Progenitor cell of endocrine pancreas (in vitro differentiated cells): ENCODE data around the gene ZNF792. TPM values are rescaled to one million over a fixed set of nuclear protein-coding genes. Genes with fewer than 3 reads are reported as not detected.
"Not testable (repeated sequence)": the region's sequence is repeated elsewhere in the genome, so short reads cannot be mapped to it uniquely, and the experiment has no call there.

Experiments
- DNase-seq: peaks from one replicate; pipeline ENCODE4 v3.0.0; 2021; ENCODE audit warnings: low spot score; ENCODE audit not compliant: unreplicated experiment
- H3K27ac Mint-ChIP-seq: 2 replicates; pipeline ENCODE4 v1.8.0; 2021; ENCODE audit warnings: mild to moderate bottlenecking, moderate library complexity, mixed read lengths
- H3K27me3 Mint-ChIP-seq: 2 replicates; pipeline ENCODE4 v1.8.0; 2021; ENCODE audit warnings: mixed read lengths
- H3K36me3 Mint-ChIP-seq: 2 replicates; pipeline ENCODE4 v1.8.0; 2022; ENCODE audit warnings: mixed read lengths; ENCODE audit not compliant: insufficient read depth
- H3K4me1 Mint-ChIP-seq: 2 replicates; pipeline ENCODE4 v1.8.0; 2021; ENCODE audit warnings: low read depth, mixed read lengths
- H3K4me3 Mint-ChIP-seq: 2 replicates; pipeline ENCODE4 v1.8.0; 2021; ENCODE audit warnings: low read depth, mild to moderate bottlenecking, moderate library complexity, mixed read lengths
- H3K9me3 Mint-ChIP-seq: 2 replicates; pipeline ENCODE4 v1.8.0; 2021; ENCODE audit warnings: low read depth, mixed read lengths
- CTCF ChIP-seq: fragments of 200-600 bp; sonication (generic); IDR thresholded peaks from one replicate; pipeline ENCODE4 v1.5.0; 2021; ENCODE audit warnings: antibody characterized with exemption, mild to moderate bottlenecking; ENCODE audit not compliant: unreplicated experiment
- total RNA-seq: library from RNA; stranded (reverse); gene quantifications from 2 replicates; pipeline ENCODE4 v1.2.1, GENCODE V29; 2021

The ZNF792 gene
- total RNA-seq, 1 donor from 2014 or later = 14.4 TPM

GRCh38 chr19:35009424-35010415 is 45.7 kb upstream of the ZNF792 start:
- H3K27ac Mint-ChIP-seq = no peak overlapping the region
- H3K36me3 Mint-ChIP-seq = peaks cover 28% of the 10 kb centered on the region
- DNase-seq = no peak
- H3K27me3 Mint-ChIP-seq = no peaks in the 10 kb centered on the region
- TF ChIP-seq CTCF = no peak
- no peaks in the 10 kb centered on the region for H3K9me3 Mint-ChIP-seq
- no peak overlapping the region for H3K4me3 Mint-ChIP-seq
- peaks cover 17% of the 10 kb centered on the region for H3K4me1 Mint-ChIP-seq

- no peaks in the 10 kb centered on the region for H3K9me3 Mint-ChIP-seq
- H3K27me3 Mint-ChIP-seq = no peaks in the 10 kb centered on the region
- no peak for DNase-seq
- H3K4me3 Mint-ChIP-seq = no peak overlapping the region
- TF ChIP-seq CTCF = no peak
- H3K4me1 Mint-ChIP-seq = peaks cover 22% of the 10 kb centered on the region
- H3K36me3 Mint-ChIP-seq = peaks cover 25% of the 10 kb centered on the region
- no peak overlapping the region for H3K27ac Mint-ChIP-seq
Observed at GRCh38 chr19:35008891-35009341, 44.9 kb upstream of the ZNF792 start.

- peaks cover 18% of the 10 kb centered on the region for H3K36me3 Mint-ChIP-seq
- H3K9me3 Mint-ChIP-seq, H3K4me3 Mint-ChIP-seq, DNase-seq, H3K27ac Mint-ChIP-seq, H3K27me3 Mint-ChIP-seq: not testable (repeated sequence)
- H3K4me1 Mint-ChIP-seq = peaks cover 35% of the 10 kb centered on the region
Observed at GRCh38 chr19:35007427-35007826, 43.4 kb upstream of the ZNF792 start.

GRCh38 chr19:35006999-35007365 is 43.0 kb upstream of the ZNF792 start:
- Mint-ChIP-seq H3K9me3 (no peaks in the 10 kb centered on the region), H3K4me1 (peaks cover 36% of the 10 kb centered on the region), H3K27me3 (no peaks in the 10 kb centered on the region), H3K27ac (peak overlapping the region; percentile 82), H3K4me3 (no peak overlapping the region), H3K36me3 (peaks cover 17% of the 10 kb centered on the region)
- no peak for DNase-seq
- TF ChIP-seq CTCF = no peak

GRCh38 chr19:35006342-35006998 is 42.4 kb upstream of the ZNF792 start:
- Mint-ChIP-seq H3K4me1 (peaks cover 39% of the 10 kb centered on the region), H3K36me3 (peaks cover 17% of the 10 kb centered on the region), H3K9me3 (no peaks in the 10 kb centered on the region), H3K27ac (peak overlapping the region; percentile 82), H3K4me3 (no peak overlapping the region), H3K27me3 (no peaks in the 10 kb centered on the region)
- no peak for DNase-seq
- TF ChIP-seq CTCF = no peak

GRCh38 chr19:35006007-35006341 is 41.9 kb upstream of the ZNF792 start:
- H3K36me3 Mint-ChIP-seq = peaks cover 13% of the 10 kb centered on the region
- H3K9me3 Mint-ChIP-seq, H3K27ac Mint-ChIP-seq, H3K27me3 Mint-ChIP-seq, H3K4me3 Mint-ChIP-seq, DNase-seq: not testable (repeated sequence)
- H3K4me1 Mint-ChIP-seq = peaks cover 44% of the 10 kb centered on the region
